ENCODE measurements around the gene FAHD1.

DNA sequence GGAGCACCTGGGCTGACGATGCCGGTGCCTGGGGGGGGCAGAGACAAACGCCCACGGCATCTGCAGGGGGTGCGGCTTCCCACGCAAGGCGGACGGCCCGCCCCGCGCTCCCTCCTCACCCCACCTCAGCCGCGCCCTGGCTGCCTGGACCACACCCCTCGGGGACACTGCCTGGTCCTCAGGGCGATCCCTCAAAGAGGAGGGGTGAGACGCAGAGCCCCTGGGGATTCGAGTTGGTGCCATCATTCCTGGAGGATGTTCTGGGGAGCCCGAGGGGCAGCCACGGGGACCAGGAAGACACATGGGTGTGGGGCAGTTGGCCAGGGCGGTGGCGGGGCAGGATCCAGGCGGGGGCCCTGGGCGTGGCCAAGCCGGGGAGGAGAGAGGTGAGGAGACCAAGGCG, 37.4 kb upstream of the FAHD1 start:
- TF ChIP-seq EZH2 (IDR thresholded peaks at IDR 0.05; ENCODE audit: borderline replicate concordance, low read depth, low read length, severe bottlenecking), result no peak
- TF ChIP-seq, protein P1, sequence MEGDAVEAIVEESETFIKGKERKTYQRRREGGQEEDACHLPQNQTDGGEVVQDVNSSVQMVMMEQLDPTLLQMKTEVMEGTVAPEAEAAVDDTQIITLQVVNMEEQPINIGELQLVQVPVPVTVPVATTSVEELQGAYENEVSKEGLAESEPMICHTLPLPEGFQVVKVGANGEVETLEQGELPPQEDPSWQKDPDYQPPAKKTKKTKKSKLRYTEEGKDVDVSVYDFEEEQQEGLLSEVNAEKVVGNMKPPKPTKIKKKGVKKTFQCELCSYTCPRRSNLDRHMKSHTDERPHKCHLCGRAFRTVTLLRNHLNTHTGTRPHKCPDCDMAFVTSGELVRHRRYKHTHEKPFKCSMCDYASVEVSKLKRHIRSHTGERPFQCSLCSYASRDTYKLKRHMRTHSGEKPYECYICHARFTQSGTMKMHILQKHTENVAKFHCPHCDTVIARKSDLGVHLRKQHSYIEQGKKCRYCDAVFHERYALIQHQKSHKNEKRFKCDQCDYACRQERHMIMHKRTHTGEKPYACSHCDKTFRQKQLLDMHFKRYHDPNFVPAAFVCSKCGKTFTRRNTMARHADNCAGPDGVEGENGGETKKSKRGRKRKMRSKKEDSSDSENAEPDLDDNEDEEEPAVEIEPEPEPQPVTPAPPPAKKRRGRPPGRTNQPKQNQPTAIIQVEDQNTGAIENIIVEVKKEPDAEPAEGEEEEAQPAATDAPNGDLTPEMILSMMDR (IDR thresholded peaks at IDR 0.05; ENCODE audit: borderline replicate concordance, extremely low read depth, low read length, poor library complexity, severe bottlenecking), result no peak

Data from DND-41 (cell line).